B cell (primary cell): ENCODE results near the gene TRIM2. TPM values are rescaled to one million over a fixed set of nuclear protein-coding genes. Genes with fewer than 3 reads are reported as not detected.

ENCODE experiments used
- ATAC-seq: fragments of 200-7000 bp; cut with Tn5 transposase; one replicate; pipeline ENCODE4 v1.10.0; 2021; ENCODE audit warnings: low read depth, mild to moderate bottlenecking, moderate number of reproducible peaks, moderate library complexity
- CTCF ChIA-PET: fragments of 350-600 bp; sonication (Branson Sonifier 250); formaldehyde crosslinking; loops from one replicate; lab custom pipeline; 2021; ENCODE audit warnings: antibody characterized with exemption, inconsistent platforms; lab: Charles Lee
- POLR2A ChIA-PET: fragments of 350-600 bp; sonication (Branson Sonifier 250); formaldehyde crosslinking; loops from one replicate; lab custom pipeline; 2021; ENCODE audit warnings: antibody characterized with exemption; lab: Charles Lee
- DNase-seq: peaks from one replicate; pipeline ENCODE4 v3.0.0; 2013
- H2AFZ ChIP-seq: 2 replicates; pipeline ENCODE4 v1.6.1; 2012; ENCODE audit warnings: mild to moderate bottlenecking, low read depth, low read length; ENCODE audit not compliant: insufficient read depth, poor library complexity, severe bottlenecking
- H3K27ac ChIP-seq, 2 donors: 1 replicate in 1 of 2; 2 replicates in 1 of 2; pipeline ENCODE4 v1.5.1; 2012 to 2013; ENCODE audit warnings: low read length in 2 of 2, mild to moderate bottlenecking in 2 of 2, moderate library complexity in 1 of 2
- H3K27me3 ChIP-seq, 4 experiments: fragments of 200-600 bp in 1 of 4; sonication (generic) in 1 of 4; replicated peaks in 1 of 4; 1 replicate in 2 of 4; 2 replicates in 2 of 4; pipeline versions ENCODE4 v1.6.1 to v1.7.0; 2013 to 2016; ENCODE audit warnings: low read length in 3 of 4, mild to moderate bottlenecking in 2 of 4, mixed read lengths in 1 of 4, moderate library complexity in 1 of 4; ENCODE audit not compliant: insufficient read depth in 4 of 4, control insufficient read depth in 3 of 4; ENCODE audit errors: control extremely low read depth in 1 of 4
- H3K36me3 ChIP-seq, 2 experiments: replicated peaks in 1 of 2; 1 replicate in 1 of 2; 2 replicates in 1 of 2; pipeline versions ENCODE4 v1.6.1 to v1.7.1; 2013; ENCODE audit warnings: low read length in 1 of 2; ENCODE audit not compliant: insufficient read depth in 2 of 2, control insufficient read depth in 1 of 2; ENCODE audit errors: control extremely low read depth in 1 of 2, extremely low read depth in 1 of 2
- H3K4me1 ChIP-seq, 2 donors: fragments of 200-600 bp in 1 of 2; sonication (generic) in 1 of 2; 1 replicate in 1 of 2; 2 replicates in 1 of 2; pipeline versions ENCODE4 v1.5.1 to v1.6.1; 2013 to 2017; ENCODE audit warnings: low read length in 2 of 2; ENCODE audit not compliant: control insufficient read depth in 2 of 2, insufficient read depth in 2 of 2
- H3K4me2 ChIP-seq: replicated peaks from 2 replicates; pipeline ENCODE3; 2012; ENCODE audit warnings: mild to moderate bottlenecking, low read depth, low read length; ENCODE audit not compliant: poor library complexity, severe bottlenecking
- H3K4me3 ChIP-seq, 5 experiments: fragments of 200-600 bp in 1 of 5; sonication (generic) in 1 of 5; 1 replicate in 3 of 5; 2 replicates in 2 of 5; pipeline versions ENCODE4 v1.5.1 to v1.7.0; 2011 to 2016; ENCODE audit warnings: low read length in 4 of 5, mild to moderate bottlenecking in 4 of 5, low read depth in 2 of 5, control low read depth in 1 of 5, moderate library complexity in 1 of 5; ENCODE audit not compliant: insufficient read depth in 1 of 5; ENCODE audit errors: control extremely low read depth in 1 of 5, extremely low read depth in 1 of 5
- H3K79me2 ChIP-seq: fragments of 200-600 bp; sonication (generic); one replicate; pipeline ENCODE4 v1.6.0; 2016; ENCODE audit warnings: low read length; ENCODE audit not compliant: control insufficient read depth, insufficient read depth
- H3K9ac ChIP-seq: fragments of 200-600 bp; sonication (generic); 2 replicates; pipeline ENCODE4 v1.6.1; 2017; ENCODE audit warnings: mild to moderate bottlenecking, low read length, moderate library complexity
- H3K9me3 ChIP-seq, 3 donors: one replicate each; pipeline versions ENCODE4 v1.6.1 to v1.7.1; 2013; ENCODE audit warnings: low read length in 2 of 3; ENCODE audit not compliant: control insufficient read depth in 2 of 3, insufficient read depth in 1 of 3; ENCODE audit errors: control extremely low read depth in 1 of 3
- H4K20me1 ChIP-seq: 2 replicates; pipeline ENCODE4 v1.6.0; 2012; ENCODE audit warnings: mild to moderate bottlenecking, low read length; ENCODE audit not compliant: insufficient read depth, control insufficient read depth, poor library complexity, severe bottlenecking
- H3K27ac Mint-ChIP-seq: one replicate; pipeline ENCODE4 v1.8.0; 2021; ENCODE audit warnings: mixed read lengths
- H3K27me3 Mint-ChIP-seq: one replicate; pipeline ENCODE4 v1.8.0; 2021; ENCODE audit warnings: mixed read lengths
- H3K4me1 Mint-ChIP-seq: one replicate; pipeline ENCODE4 v1.8.0; 2021; ENCODE audit warnings: mixed read lengths
- H3K4me3 Mint-ChIP-seq: one replicate; pipeline ENCODE4 v1.8.0; 2021; ENCODE audit warnings: mixed read lengths
- H3K9me3 Mint-ChIP-seq: one replicate; pipeline ENCODE4 v1.8.0; 2022; ENCODE audit warnings: mixed read lengths; ENCODE audit not compliant: insufficient read depth
- CTCF ChIP-seq: fragments of 200-600 bp; IDR thresholded peaks from one replicate; pipeline ENCODE4 v1.8.0; 2022; ENCODE audit warnings: antibody characterized with exemption, mild to moderate bottlenecking
- EZH2 ChIP-seq: IDR thresholded peaks from 2 replicates; pipeline ENCODE4 v1.6.1; 2012; ENCODE audit warnings: borderline replicate concordance, low read depth, mild to moderate bottlenecking, moderate library complexity, low read length; ENCODE audit not compliant: insufficient read depth, poor library complexity, severe bottlenecking
- WGBS: methylation state at CpG from one replicate; pipeline ENCODE4 v1.1.5; 2013; ENCODE audit warnings: missing lambda C conversion rate; ENCODE audit not compliant: insufficient coverage; 5-methylcytosine and 5-hydroxymethylcytosine counted together
- intact Hi-C: fragments of 100-400 bp; cut with micrococcal nuclease; formaldehyde crosslinking; loops from one replicate; pipeline ENCODE4 v1.10.0; 2022
- polyA plus RNA-seq: library from polyadenylated mRNA; depleted of rRNA; stranded (reverse); fragments of >200 nt; gene quantifications from 2 replicates; pipeline ENCODE4 v1.2.3, GENCODE V29; 2012
- total RNA-seq, 2 donors: library from RNA; stranded (reverse); fragments of 120-200 nt in 1 of 2; gene quantifications; 1 replicate in 1 of 2; 2 replicates in 1 of 2; pipeline versions ENCODE4 v1.2.3 to v1.2.4, GENCODE V29; 2013 to 2022

Gene TRIM2
- total and polyA plus RNA-seq, 2 donors (not counting 1 experiment from before 2014, with no cell fraction given) = 1.2 to 6.4 TPM

- Mint-ChIP-seq H3K27me3 (no peaks in the 10 kb centered on the region), H3K9me3 (peaks cover 3% of the 10 kb centered on the region), H3K4me1 (no peaks in the 10 kb centered on the region), H3K27ac (no peak overlapping the region), H3K4me3 (no peak overlapping the region)
- Histone ChIP-seq H3K79me2 (no peaks in the 10 kb centered on the region), H3K9ac (no peak overlapping the region), H3K4me3 (no peak overlapping the region), H4K20me1 (no peaks in the 10 kb centered on the region), H3K4me1 (no peaks in the 10 kb centered on the region), H3K27me3 (no peaks in the 10 kb centered on the region), H3K4me2 (no peak overlapping the region), H3K27ac (no peak overlapping the region), H3K9me3 (peaks cover 0 to 10% (median 0%) of the 10 kb centered on the region in 3 donors), H2AFZ (no peak overlapping the region), H3K36me3 (no peaks in the 10 kb centered on the region)
- TF ChIP-seq CTCF (no peak), EZH2 (no peak)
- intact Hi-C loops = no loop called here
- ATAC-seq (no peak), DNase-seq (no peak)
- 100% methylated on average over 1 of the region's 3 CpGs for WGBS
- ChIA-PET CTCF (no interaction called here), POLR2A (no interaction called here)
Measured at GRCh38 chr4:153283260-153283659, 79.0 kb downstream of the TRIM2 start.

DNA sequence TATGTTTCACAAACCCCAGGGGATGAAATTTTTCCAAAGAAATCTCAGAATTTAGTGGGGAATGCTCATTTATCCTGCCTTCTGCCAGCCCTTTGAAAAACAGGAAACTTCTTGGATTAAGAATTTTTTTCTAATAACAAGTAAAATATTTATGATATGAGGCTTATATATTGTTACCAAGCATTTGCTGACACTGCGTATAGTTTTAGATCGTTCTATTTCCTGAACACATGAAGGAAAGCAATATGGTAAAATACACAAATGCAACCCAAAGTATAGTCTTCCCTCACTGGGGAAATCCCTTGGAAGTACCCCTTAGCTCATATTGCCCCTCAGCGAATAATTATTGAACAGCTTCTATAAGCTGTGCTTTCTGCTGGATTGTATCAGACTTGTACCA, 85.9 kb downstream of the TRIM2 start:
- ATAC-seq (no peak), DNase-seq (no peak)
- Histone ChIP-seq H3K4me1 (no peaks in the 10 kb centered on the region), H3K27ac (no peak overlapping the region), H3K4me3 (no peak overlapping the region), H3K27me3 (no peaks in the 10 kb centered on the region), H3K9me3 (peaks cover 0 to 2% (median 0%) of the 10 kb centered on the region in 3 donors), H4K20me1 (no peaks in the 10 kb centered on the region), H3K36me3 (no peaks in the 10 kb centered on the region), H2AFZ (no peak overlapping the region), H3K79me2 (no peaks in the 10 kb centered on the region), H3K4me2 (no peak overlapping the region), H3K9ac (no peak overlapping the region)
- ChIA-PET CTCF (no interaction called here), POLR2A (no interaction called here)
- H3K27me3 Mint-ChIP-seq = no peaks in the 10 kb centered on the region
- H3K9me3 Mint-ChIP-seq = no peaks in the 10 kb centered on the region
- WGBS = no CpG with 5 or more reads among the region's 3 CpGs
- peaks cover 2% of the 10 kb centered on the region for H3K4me1 Mint-ChIP-seq
- no peak overlapping the region for H3K27ac Mint-ChIP-seq
- TF ChIP-seq CTCF (no peak), EZH2 (no peak)
- intact Hi-C loops = no loop called here
- no peak overlapping the region for H3K4me3 Mint-ChIP-seq
